SK-N-SH (cell line): ENCODE data around the gene GPR32. TPM values are rescaled to one million over a fixed set of nuclear protein-coding genes. Genes with fewer than 3 reads are reported as not detected.

Experiments
- CTCF ChIA-PET: fragments of 300-600, 350-600 bp; formaldehyde crosslinking; extraction: SDS; loops from one replicate; lab custom pipeline; 2021; lab: Yijun Ruan, JAX
- POLR2A ChIA-PET: fragments of 350-600 bp; sonication (Branson Sonifier 250); formaldehyde crosslinking; extraction: SDS; loops from one replicate; lab custom pipeline; 2020; ENCODE audit warnings: antibody characterized with exemption, inconsistent platforms; lab: Yijun Ruan, JAX
- DNase-seq: peaks from one replicate; pipeline ENCODE4 v3.0.0; 2012
- H2AFZ ChIP-seq: fragments of 200-600 bp; sonication (generic); 2 replicates; pipeline ENCODE4 v1.8.1; 2016; ENCODE audit warnings: antibody characterized with exemption, mild to moderate bottlenecking, low read depth
- H3F3A ChIP-seq: fragments of 200-600 bp; sonication (generic); replicated peaks from 2 replicates; pipeline ENCODE3; 2016; ENCODE audit warnings: antibody characterized with exemption, mild to moderate bottlenecking; ENCODE audit not compliant: insufficient read depth
- H3K27ac ChIP-seq, 2 experiments: fragments of 200-500 bp in 1 of 2; fragments of 200-600 bp in 1 of 2; sonication (Bioruptor generic) in 1 of 2; sonication (generic), shearing (Covaris generic) in 1 of 2; 2 replicates each; pipeline versions ENCODE4 v1.5.1 to v1.6.1; 2014 to 2016; ENCODE audit warnings: low read depth in 2 of 2, inconsistent platforms in 1 of 2, low read length in 1 of 2, mild to moderate bottlenecking in 1 of 2, mixed read lengths in 1 of 2
- H3K27me3 ChIP-seq: fragments of 200-600 bp; sonication (generic), shearing (Covaris generic); 2 replicates; pipeline ENCODE4 v1.6.1; 2016; ENCODE audit warnings: mixed run types; ENCODE audit not compliant: insufficient read depth
- H3K36me3 ChIP-seq, 2 experiments: fragments of 200-500 bp in 1 of 2; fragments of 200-600 bp in 1 of 2; sonication (Bioruptor generic) in 1 of 2; sonication (generic) in 1 of 2; replicated peaks in 1 of 2; 2 replicates each; pipeline versions ENCODE3 to v1.5.1; 2014 to 2016; ENCODE audit warnings: low read length in 1 of 2, mild to moderate bottlenecking in 1 of 2; ENCODE audit not compliant: insufficient read depth in 2 of 2, control insufficient read depth in 1 of 2
- H3K4me1 ChIP-seq, 2 experiments: fragments of 200-500 bp in 1 of 2; fragments of 200-600 bp in 1 of 2; sonication (Bioruptor generic) in 1 of 2; sonication (generic), shearing (Covaris generic) in 1 of 2; 2 replicates each; pipeline versions ENCODE4 v1.5.1 to v1.6.1; 2014 to 2016; ENCODE audit warnings: low read depth in 1 of 2, low read length in 1 of 2, mixed run types in 1 of 2; ENCODE audit not compliant: insufficient read depth in 2 of 2, control insufficient read depth in 1 of 2
- H3K4me2 ChIP-seq: fragments of 200-600 bp; sonication (generic), shearing (Covaris generic); 2 replicates; pipeline ENCODE4 v1.6.1; 2017; ENCODE audit warnings: mixed run types
- H3K4me3 ChIP-seq, 2 experiments: fragments of 200-500 bp in 1 of 2; fragments of 200-600 bp in 1 of 2; sonication (Bioruptor generic) in 1 of 2; sonication (generic), shearing (Covaris generic) in 1 of 2; 2 replicates each; pipeline versions ENCODE4 v1.5.1 to v1.8.1; 2014 to 2016; ENCODE audit warnings: low read depth in 2 of 2, inconsistent platforms in 1 of 2, low read length in 1 of 2, mild to moderate bottlenecking in 1 of 2, mixed read lengths in 1 of 2, moderate library complexity in 1 of 2
- H3K79me2 ChIP-seq: fragments of 200-600 bp; sonication (generic); 2 replicates; pipeline ENCODE4 v1.8.1; 2017; ENCODE audit warnings: mild to moderate bottlenecking; ENCODE audit not compliant: insufficient read depth
- H3K9ac ChIP-seq: fragments of 200-600 bp; sonication (generic); 2 replicates; pipeline ENCODE4 v1.6.1; 2017; ENCODE audit warnings: mixed run types
- H3K9me2 ChIP-seq: fragments of 200-600 bp; sonication (generic); 2 replicates; pipeline ENCODE4 v1.6.1; 2017; ENCODE audit warnings: mixed run types
- H3K9me3 ChIP-seq: fragments of 200-600 bp; sonication (generic); 2 replicates; pipeline ENCODE4 v1.6.1; 2017; ENCODE audit warnings: mixed run types, mild to moderate bottlenecking, moderate library complexity
- H4K20me1 ChIP-seq: fragments of 200-600 bp; sonication (generic); 2 replicates; pipeline ENCODE4 v1.6.1; 2017; ENCODE audit warnings: mild to moderate bottlenecking, mixed run types; ENCODE audit not compliant: insufficient read depth
- CHD2 ChIP-seq: fragments of 150-350 bp; IDR thresholded peaks from 2 replicates; pipeline ENCODE4 v1.6.1; 2018; ENCODE audit warnings: low read length; ENCODE audit not compliant: partially characterized antibody
- FOSL2 ChIP-seq: IDR thresholded peaks from 2 replicates; pipeline ENCODE4 v1.4.0; 2012; ENCODE audit warnings: low read depth, mild to moderate bottlenecking, moderate library complexity, borderline replicate concordance
- FOXM1 ChIP-seq: IDR thresholded peaks from 2 replicates; pipeline ENCODE4 v1.4.0; 2012; ENCODE audit warnings: low read depth, mild to moderate bottlenecking
- IRF3 ChIP-seq: fragments of 150-350 bp; IDR thresholded peaks from 2 replicates; pipeline ENCODE4 v1.6.1; 2016; ENCODE audit warnings: mild to moderate bottlenecking, low read depth, low read length
- JUND ChIP-seq: IDR thresholded peaks from 2 replicates; pipeline ENCODE4 v1.4.0; 2012
- MAX ChIP-seq: IDR thresholded peaks from 2 replicates; pipeline ENCODE4 v1.4.0; 2012; ENCODE audit warnings: low read depth
- MEF2A ChIP-seq: IDR thresholded peaks from 2 replicates; pipeline ENCODE4 v1.4.0; 2012; ENCODE audit warnings: low read depth, borderline replicate concordance
- NFIC ChIP-seq: IDR thresholded peaks from 2 replicates; pipeline ENCODE4 v1.4.0; 2012; ENCODE audit warnings: borderline replicate concordance
- RAD21 ChIP-seq: IDR thresholded peaks from 2 replicates; pipeline ENCODE4 v1.6.1; 2012; ENCODE audit warnings: mild to moderate bottlenecking, low read length
- REST ChIP-seq: IDR thresholded peaks from 2 replicates; pipeline ENCODE4 v1.6.1; 2012; ENCODE audit warnings: mild to moderate bottlenecking, low read depth, low read length, moderate library complexity
- RFX5 ChIP-seq: IDR thresholded peaks from 2 replicates; pipeline ENCODE4 v1.6.1; 2012; ENCODE audit warnings: mild to moderate bottlenecking, improper control_type of control experiment, low read length
- SIN3A ChIP-seq: IDR thresholded peaks from 2 replicates; pipeline ENCODE4 v1.6.1; 2012; ENCODE audit warnings: low read depth, mild to moderate bottlenecking, low read length, moderate library complexity, borderline replicate concordance
- USF1 ChIP-seq: IDR thresholded peaks from 2 replicates; pipeline ENCODE4 v1.4.0; 2012; ENCODE audit warnings: low read depth, borderline replicate concordance
- ZBTB33 ChIP-seq: IDR thresholded peaks from 2 replicates; pipeline ENCODE4 v1.4.0; 2012; ENCODE audit warnings: low read depth, borderline replicate concordance
- WGBS: methylation state at CpG from one replicate; pipeline ENCODE4 v1.1.6; 2017; ENCODE audit warnings: low lambda C conversion rate; 5-methylcytosine and 5-hydroxymethylcytosine counted together
- polyA plus RNA-seq, 3 experiments: library from polyadenylated mRNA; depleted of rRNA; stranded (reverse); fragments of >200 nt; gene quantifications; 2 replicates each; pipeline ENCODE4 v1.2.3, GENCODE V29; 2012

Gene GPR32
- polyA plus RNA-seq, 1 of the 3 experiments (the other 2 are of a cell fraction) = not detected

- Histone ChIP-seq H3K4me3 (no peak overlapping the region), H3K4me1 (no peaks in the 10 kb centered on the region), H3K9me3 (no peaks in the 10 kb centered on the region), H3K79me2 (no peaks in the 10 kb centered on the region), H3K27ac (no peak overlapping the region), H3K27me3 (peaks cover 58% of the 10 kb centered on the region), H3K4me2 (no peak overlapping the region), H4K20me1 (no peaks in the 10 kb centered on the region), H3K36me3 (no peaks in the 10 kb centered on the region), H2AFZ (no peak overlapping the region), H3F3A (no peaks in the 10 kb centered on the region), H3K9ac (no peak overlapping the region), H3K9me2 (no peaks in the 10 kb centered on the region)
- TF ChIP-seq RAD21 (no peak), CHD2 (no peak), USF1 (no peak)
- CTCF ChIA-PET = interaction anchor here (0.8 to 9.7 kb wide), 11 partner anchors 15 to 422 kb away, joined by 3 to 113 read pairs (median 6); partner anchors contain the start of gene CLEC11A
- DNase-seq = no peak
- POLR2A ChIA-PET = interaction anchor here (1.5 kb wide), 1 partner anchor 55 kb away, joined by 6 read pairs; no protein-coding TSS in a partner anchor
- 22% methylated on average over 19 of the region's 25 CpGs for whole genome bisulfite sequencing
These were observed 9.5 kb downstream of the GPR32 start for GRCh38 chr19:50779504-50780457.

- H3K9me2 ChIP-seq = no peaks in the 10 kb centered on the region
- H3K9ac ChIP-seq = no peak overlapping the region
- no peak overlapping the region for H3K4me2 ChIP-seq
- H3F3A ChIP-seq = no peaks in the 10 kb centered on the region
- CTCF ChIA-PET = interaction anchor here (0.7 to 9.7 kb wide), 8 partner anchors 58 to 424 kb away, joined by 3 to 113 read pairs (median 14); partner anchors contain the start of gene CLEC11A
- no peaks in the 10 kb centered on the region for H3K79me2 ChIP-seq
- H3K4me3 ChIP-seq = no peak overlapping the region
- TF ChIP-seq FOXM1 (no peak), FOSL2 (no peak), RFX5 (no peak), CHD2 (no peak), RAD21 (no peak), IRF3 (no peak), REST (no peak), SIN3A (no peak), MAX (no peak), ZBTB33 (no peak), USF1 (no peak), JUND (no peak), NFIC (no peak), MEF2A (no peak)
- 35% methylated on average over 15 of the region's 16 CpGs for WGBS
- POLR2A ChIA-PET = interaction anchor here (0.6 kb wide), 1 partner anchor 229 kb away, joined by 3 read pairs; no protein-coding TSS in a partner anchor
- H3K9me3 ChIP-seq = no peaks in the 10 kb centered on the region
- H3K27ac ChIP-seq = no peak overlapping the region
- H3K27me3 ChIP-seq = peaks cover 48% of the 10 kb centered on the region
- H2AFZ ChIP-seq = no peak overlapping the region
- H4K20me1 ChIP-seq = no peaks in the 10 kb centered on the region
- no peak for DNase-seq
- H3K4me1 ChIP-seq = no peaks in the 10 kb centered on the region
- H3K36me3 ChIP-seq = no peaks in the 10 kb centered on the region
These were observed 10.6 kb downstream of the GPR32 start for GRCh38 chr19:50780753-50781435.
